Lower lobe of right lung (tissue), 2 donors: ENCODE measurements around the gene PLEKHH2. TPM values are rescaled to one million over a fixed set of nuclear protein-coding genes. Genes with fewer than 3 reads are reported as not detected.

Experiments used
- ATAC-seq, 2 donors: fragments of 200-7000 bp; cut with Tn5 transposase; one replicate each; pipeline ENCODE4 v1.9.1; 2020 to 2022; ENCODE audit warnings: mild to moderate bottlenecking in 2 of 2, moderate library complexity in 2 of 2
- DNase-seq: peaks from one replicate; pipeline ENCODE4 v3.0.0-alpha.2; 2020
- H3K27ac ChIP-seq: fragments of 200-600 bp; one replicate; pipeline ENCODE4 v1.8.0; 2022
- H3K27me3 ChIP-seq: fragments of 200-600 bp; one replicate; pipeline ENCODE4 v1.8.0; 2022; ENCODE audit warnings: low read depth
- H3K36me3 ChIP-seq: fragments of 200-600 bp; one replicate; pipeline ENCODE4 v1.8.0; 2022; ENCODE audit warnings: mild to moderate bottlenecking
- H3K4me1 ChIP-seq: fragments of 200-600 bp; one replicate; pipeline ENCODE4 v1.8.0; 2022
- H3K4me3 ChIP-seq: fragments of 200-600 bp; one replicate; pipeline ENCODE4 v1.8.0; 2022; ENCODE audit warnings: mild to moderate bottlenecking
- H3K9me3 ChIP-seq: fragments of 200-600 bp; one replicate; pipeline ENCODE4 v1.8.0; 2022
- CTCF ChIP-seq: fragments of 200-600 bp; IDR thresholded peaks from one replicate; pipeline ENCODE4 v1.8.0; 2022; ENCODE audit warnings: antibody characterized with exemption, mild to moderate bottlenecking
- intact Hi-C: fragments of 100-400 bp; cut with DNase I; formaldehyde crosslinking; loops from one replicate; pipeline ENCODE4 v1.11.0; 2022
- total RNA-seq: library from RNA; stranded (reverse); fragmentation: NEBNext Ultra II Directional; extraction: Animal tissue kit (Norgen Biotek cat#: 25700); gene quantifications from one replicate; pipeline ENCODE4 v1.2.1, GENCODE V29; 2021
- donor health status: DM: no; HTN: yes; CAD: no; lungs with severe emphysema.

PLEKHH2 gene
- total RNA-seq, 1 donor from 2014 or later: 42.0 TPM

- intact Hi-C loops: no loop called here
- DNase-seq: peak; percentile 95
- TF ChIP-seq CTCF: no peak
Observed at GRCh38 chr2:43773876-43774613, 137.0 kb downstream of the PLEKHH2 start, which contains the start of gene DYNC2LI1. DYNC2LI1 (plus strand) TSS chr2:43774039; CDS start chr2:43774139, 100 bp downstream.

GRCh38 chr2:43774617-43775016, 137.6 kb downstream of the PLEKHH2 start:
- Histone ChIP-seq H3K9me3 (no peaks in the 10 kb centered on the region), H3K4me3 (peak overlapping the region; percentile 72), H3K4me1 (peaks cover 11% of the 10 kb centered on the region), H3K27me3 (no peaks in the 10 kb centered on the region), H3K36me3 (no peaks in the 10 kb centered on the region), H3K27ac (peak overlapping the region; percentile 87)
- intact Hi-C loops: no loop called here
- DNase-seq (no peak), ATAC-seq (peak in 1 of 2 donors; percentile 26)
- TF ChIP-seq CTCF: no peak

More at GRCh38 chr2:43773876-43774613, 137.0 kb downstream of the PLEKHH2 start, which contains the start of gene DYNC2LI1:
- Histone ChIP-seq H3K27me3 (no peaks in the 10 kb centered on the region), H3K4me3 (peak within 1 kb of the TSS; percentile 72), H3K27ac (peak within 1 kb of the TSS; percentile 87), H3K36me3 (no peaks in the 10 kb centered on the region), H3K4me1 (peaks cover 11% of the 10 kb centered on the region), H3K9me3 (no peaks in the 10 kb centered on the region)
- peak; percentile 98 to 99 for ATAC-seq

GRCh38 chr2:43776324-43776723, 139.3 kb downstream of the PLEKHH2 start:
- H3K4me1 ChIP-seq: peaks cover 11% of the 10 kb centered on the region
- no peak overlapping the region for H3K4me3 ChIP-seq
- TF ChIP-seq CTCF: no peak
- H3K27me3 ChIP-seq: no peaks in the 10 kb centered on the region
- H3K27ac ChIP-seq: no peak overlapping the region
- DNase-seq (no peak), ATAC-seq (no peak)
- no peaks in the 10 kb centered on the region for H3K9me3 ChIP-seq
- H3K36me3 ChIP-seq: no peaks in the 10 kb centered on the region
- intact Hi-C loops: no loop called here

- no peak overlapping the region for H3K27ac ChIP-seq
- intact Hi-C loops: no loop called here
- peaks cover 11% of the 10 kb centered on the region for H3K4me1 ChIP-seq
- DNase-seq (no peak), ATAC-seq (no peak)
- H3K4me3 ChIP-seq: no peak overlapping the region
- no peak for TF ChIP-seq CTCF
- H3K9me3 ChIP-seq: no peaks in the 10 kb centered on the region
- H3K27me3 ChIP-seq: no peaks in the 10 kb centered on the region
- no peaks in the 10 kb centered on the region for H3K36me3 ChIP-seq
Observed at GRCh38 chr2:43777306-43777926, 140.4 kb downstream of the PLEKHH2 start.

- ATAC-seq: no peak
Observed at GRCh38 chr2:43778233-43778632, 141.2 kb downstream of the PLEKHH2 start.

More at GRCh38 chr2:43778233-43778632, 141.2 kb downstream of the PLEKHH2 start:
- TF ChIP-seq CTCF: no peak
- H3K27me3 ChIP-seq: no peaks in the 10 kb centered on the region
- H3K36me3 ChIP-seq: no peaks in the 10 kb centered on the region
- intact Hi-C loops: no loop called here
- peaks cover 11% of the 10 kb centered on the region for H3K4me1 ChIP-seq
- no peak for DNase-seq
- H3K27ac ChIP-seq: no peak overlapping the region
- no peaks in the 10 kb centered on the region for H3K9me3 ChIP-seq
- H3K4me3 ChIP-seq: no peak overlapping the region
